ENCODE measurements around the gene PF4V1.

- TF ChIP-seq CTCF (IDR thresholded peaks at IDR 0.05), result no peak
- no peak for TF ChIP-seq POLR2A (IDR thresholded peaks at IDR 0.05)
Measured at GRCh38 chr4:73821325-73821724, 31.8 kb upstream of the PF4V1 start.

Measured in vagina (tissue), 2 donors.